Endothelial cell of hepatic sinusoid (primary cell): Measurements from ENCODE around the gene POT1.

Experiments
- in situ Hi-C: cut with HindIII; loops from 2 replicates; pipeline ENCODE4 v1.10.0; 2017; ENCODE audit warnings: low sequenced_read_pairs

Gene POT1

GRCh38 chr7:124776153-124776552, 153.5 kb downstream of the POT1 start:
- in situ Hi-C loops = no loop called here

GRCh38 chr7:124775422-124775821, 154.2 kb downstream of the POT1 start:
- in situ Hi-C loops = no loop called here

GRCh38 chr7:124773938-124774337, 155.7 kb downstream of the POT1 start:
- in situ Hi-C loops = no loop called here

- in situ Hi-C loops = no loop called here
These were observed 156.3 kb downstream of the POT1 start for GRCh38 chr7:124773339-124773738.
